Hair follicular keratinocyte (primary cell): Measurements from ENCODE around the gene FRAT1. TPM values are rescaled to one million over a fixed set of nuclear protein-coding genes. Genes with fewer than 3 reads are reported as not detected.

Source experiments
- total RNA-seq: library from RNA; depleted of rRNA; stranded (reverse); fragments of >200 nt; gene quantifications from 2 replicates; pipeline ENCODE4 v1.2.3, GENCODE V29; 2015

FRAT1 gene
- 0.27 and 1.6 TPM in 2 replicates for total RNA-seq

GRCh38 chr10:97318772-97319651 lies at the start of gene FRAT1:
Gene FRAT1 (plus strand): TSS chr10:97319271. CDS start chr10:97319454, 183 bp downstream.

GRCh38 chr10:97292097-97292861 lies 26.8 kb upstream of the FRAT1 start, which contains the start of gene ARHGAP19:
Gene ARHGAP19 (minus strand): TSS chr10:97292637. CDS start chr10:97292627, 10 bp downstream.

GRCh38 chr10:97334370-97335175 lies 15.5 kb downstream of the FRAT1 start, which contains the start of gene FRAT2:
Gene FRAT2 (minus strand): TSS chr10:97334729. CDS start chr10:97334572, 157 bp downstream.

Other genes with a start within 250 kb of the FRAT1 start
- not detected in 2 replicates for gene SLIT1, start 133.3 kb upstream of the FRAT1 start, total RNA-seq
- 5.8 and 11.6 TPM in 2 replicates for gene ARHGAP19, start 26.6 kb upstream of the FRAT1 start, total RNA-seq
- 9.1 and 10.2 TPM in 2 replicates for gene FRAT2, start 15.5 kb downstream of the FRAT1 start, total RNA-seq
- 24.8 and 27.3 TPM in 2 replicates for gene RRP12, start 82.1 kb downstream of the FRAT1 start, total RNA-seq
- gene PGAM1, start 106.9 kb downstream of the FRAT1 start, total RNA-seq, result 506 and 725 TPM in 2 replicates
- gene EXOSC1, start 126.7 kb downstream of the FRAT1 start, total RNA-seq, result 44.2 and 52.7 TPM in 2 replicates
- gene ZDHHC16, start 126.9 kb downstream of the FRAT1 start, total RNA-seq, result 53.5 and 58.4 TPM in 2 replicates
- 96.5 and 110 TPM in 2 replicates for gene MMS19, start 179.2 kb downstream of the FRAT1 start, total RNA-seq
- gene UBTD1, start 179.7 kb downstream of the FRAT1 start, total RNA-seq, result 25.9 and 28.3 TPM in 2 replicates